Mucosa of rectum (tissue), 2 donors: ENCODE results near the gene ZNF516.

Experiments
- H3K27ac ChIP-seq, 2 donors: one replicate each; pipeline ENCODE4 v1.7.0; 2013; ENCODE audit warnings: inconsistent platforms in 2 of 2, low read depth in 2 of 2, low read length in 2 of 2
- H3K27me3 ChIP-seq, 2 donors: one replicate each; pipeline ENCODE4 v1.7.0; 2013; ENCODE audit warnings: low read length in 2 of 2; ENCODE audit not compliant: control insufficient read depth in 2 of 2, insufficient read depth in 2 of 2
- H3K36me3 ChIP-seq, 2 donors: one replicate each; pipeline ENCODE4 v1.7.0; 2013; ENCODE audit warnings: low read length in 2 of 2; ENCODE audit not compliant: control insufficient read depth in 2 of 2, insufficient read depth in 2 of 2
- H3K4me1 ChIP-seq, 2 donors: one replicate each; pipeline ENCODE4 v1.7.0; 2013; ENCODE audit warnings: low read length in 2 of 2, mild to moderate bottlenecking in 1 of 2; ENCODE audit not compliant: control insufficient read depth in 2 of 2, insufficient read depth in 2 of 2
- H3K4me3 ChIP-seq, 2 donors: one replicate each; pipeline ENCODE4 v1.7.0; 2013; ENCODE audit warnings: low read length in 2 of 2
- H3K9ac ChIP-seq, 2 donors: one replicate each; pipeline ENCODE4 v1.7.0; 2013; ENCODE audit warnings: low read length in 2 of 2, low read depth in 1 of 2, mild to moderate bottlenecking in 1 of 2
- H3K9me3 ChIP-seq, 2 donors: one replicate each; pipeline ENCODE4 v1.7.0; 2013; ENCODE audit warnings: low read length in 2 of 2; ENCODE audit not compliant: control insufficient read depth in 2 of 2
- donor health status: healthy.
- donor health status: Normal muscosa, but diverticular disease.

ZNF516 gene

GRCh38 chr18:76398896-76399612 lies 96.0 kb downstream of the ZNF516 start:
- Histone ChIP-seq H3K27me3 (no peaks in the 10 kb centered on the region), H3K4me3 (no peak overlapping the region), H3K9ac (no peak overlapping the region), H3K27ac (no peak overlapping the region), H3K4me1 (no peaks in the 10 kb centered on the region), H3K9me3 (no peaks in the 10 kb centered on the region), H3K36me3 (peaks cover 0 to 3% of the 10 kb centered on the region in 2 donors)

GRCh38 chr18:76398295-76398694 lies 96.7 kb downstream of the ZNF516 start:
- H3K4me1 ChIP-seq = no peaks in the 10 kb centered on the region
- H3K4me3 ChIP-seq = no peak overlapping the region
- no peak overlapping the region for H3K9ac ChIP-seq
- H3K27ac ChIP-seq = no peak overlapping the region
- no peaks in the 10 kb centered on the region for H3K27me3 ChIP-seq
- H3K36me3 ChIP-seq = peaks cover 0 to 3% of the 10 kb centered on the region in 2 donors
- no peaks in the 10 kb centered on the region for H3K9me3 ChIP-seq

- Histone ChIP-seq H3K36me3 (peaks cover 0 to 3% of the 10 kb centered on the region in 2 donors), H3K4me3 (no peak overlapping the region), H3K9me3 (no peaks in the 10 kb centered on the region), H3K9ac (no peak overlapping the region), H3K27ac (no peak overlapping the region), H3K4me1 (no peaks in the 10 kb centered on the region), H3K27me3 (no peaks in the 10 kb centered on the region)
Observed at GRCh38 chr18:76397631-76398030, 97.4 kb downstream of the ZNF516 start.

- no peaks in the 10 kb centered on the region for H3K36me3 ChIP-seq
- no peaks in the 10 kb centered on the region for H3K4me1 ChIP-seq
- no peak overlapping the region for H3K9ac ChIP-seq
- H3K9me3 ChIP-seq = no peaks in the 10 kb centered on the region
- no peaks in the 10 kb centered on the region for H3K27me3 ChIP-seq
- no peak overlapping the region for H3K4me3 ChIP-seq
- no peak overlapping the region for H3K27ac ChIP-seq
Observed at GRCh38 chr18:76396792-76397191, 98.2 kb downstream of the ZNF516 start.

GRCh38 chr18:76395609-76396008 lies 99.4 kb downstream of the ZNF516 start:
- Histone ChIP-seq H3K9me3 (no peaks in the 10 kb centered on the region), H3K4me1 (no peaks in the 10 kb centered on the region), H3K4me3 (no peak overlapping the region), H3K27me3 (no peaks in the 10 kb centered on the region), H3K27ac (no peak overlapping the region), H3K36me3 (no peaks in the 10 kb centered on the region), H3K9ac (no peak overlapping the region)

GRCh38 chr18:76394780-76395476 lies 100.1 kb downstream of the ZNF516 start:
- Histone ChIP-seq H3K9ac (no peak overlapping the region), H3K27me3 (no peaks in the 10 kb centered on the region), H3K4me1 (peaks cover 0 to 4% of the 10 kb centered on the region in 2 donors), H3K4me3 (no peak overlapping the region), H3K36me3 (no peaks in the 10 kb centered on the region), H3K9me3 (no peaks in the 10 kb centered on the region), H3K27ac (no peak overlapping the region)

- Histone ChIP-seq H3K27ac (no peak overlapping the region), H3K4me3 (no peak overlapping the region), H3K4me1 (peaks cover 3 to 4% of the 10 kb centered on the region in 2 donors), H3K27me3 (no peaks in the 10 kb centered on the region), H3K9ac (no peak overlapping the region), H3K36me3 (no peaks in the 10 kb centered on the region), H3K9me3 (no peaks in the 10 kb centered on the region)
Observed at GRCh38 chr18:76392349-76392748, 102.7 kb downstream of the ZNF516 start.

GRCh38 chr18:76391746-76392145 lies 103.3 kb downstream of the ZNF516 start:
- H3K9ac ChIP-seq = no peak overlapping the region
- no peak overlapping the region for H3K27ac ChIP-seq
- H3K9me3 ChIP-seq = no peaks in the 10 kb centered on the region
- H3K4me3 ChIP-seq = no peak overlapping the region
- peaks cover 3 to 4% of the 10 kb centered on the region in 2 donors for H3K4me1 ChIP-seq
- H3K27me3 ChIP-seq = no peaks in the 10 kb centered on the region
- no peaks in the 10 kb centered on the region for H3K36me3 ChIP-seq

GRCh38 chr18:76391038-76391437 lies 104.0 kb downstream of the ZNF516 start:
- Histone ChIP-seq H3K27ac (no peak overlapping the region), H3K9ac (no peak overlapping the region), H3K36me3 (no peaks in the 10 kb centered on the region), H3K4me1 (peaks cover 3 to 4% of the 10 kb centered on the region in 2 donors), H3K4me3 (no peak overlapping the region), H3K27me3 (no peaks in the 10 kb centered on the region), H3K9me3 (no peaks in the 10 kb centered on the region)

- H3K36me3 ChIP-seq = no peaks in the 10 kb centered on the region
- peaks cover 3 to 4% of the 10 kb centered on the region in 2 donors for H3K4me1 ChIP-seq
- H3K27me3 ChIP-seq = no peaks in the 10 kb centered on the region
- no peak overlapping the region for H3K27ac ChIP-seq
- no peak overlapping the region for H3K4me3 ChIP-seq
- H3K9ac ChIP-seq = no peak overlapping the region
- no peaks in the 10 kb centered on the region for H3K9me3 ChIP-seq
Observed at GRCh38 chr18:76390452-76391035, 104.5 kb downstream of the ZNF516 start.
